Duodenal mucosa (tissue), 2 donors: ENCODE results near the gene DOK7.

Experiments
- H3K27ac ChIP-seq: one replicate; pipeline ENCODE4 v1.7.0; 2013; ENCODE audit warnings: low read depth, low read length
- H3K27me3 ChIP-seq, 2 donors: one replicate each; pipeline ENCODE4 v1.7.0; 2013; ENCODE audit warnings: low read length in 2 of 2, control low read depth in 1 of 2; ENCODE audit not compliant: insufficient read depth in 2 of 2, control insufficient read depth in 1 of 2
- H3K36me3 ChIP-seq, 2 donors: one replicate each; pipeline ENCODE4 v1.7.0; 2013; ENCODE audit warnings: low read length in 2 of 2, control low read depth in 1 of 2; ENCODE audit not compliant: insufficient read depth in 2 of 2, control insufficient read depth in 1 of 2
- H3K4me1 ChIP-seq, 2 donors: one replicate each; pipeline ENCODE4 v1.7.0; 2013; ENCODE audit warnings: low read length in 2 of 2, control low read depth in 1 of 2; ENCODE audit not compliant: insufficient read depth in 2 of 2, control insufficient read depth in 1 of 2
- H3K4me3 ChIP-seq, 2 donors: one replicate each; pipeline ENCODE4 v1.7.0; 2013; ENCODE audit warnings: low read length in 2 of 2, low read depth in 1 of 2
- H3K9ac ChIP-seq, 2 donors: one replicate each; pipeline ENCODE4 v1.7.0; 2013; ENCODE audit warnings: low read length in 2 of 2, low read depth in 1 of 2
- H3K9me3 ChIP-seq, 2 donors: one replicate each; pipeline ENCODE4 v1.7.0; 2013; ENCODE audit warnings: low read length in 2 of 2, control low read depth in 1 of 2; ENCODE audit not compliant: control insufficient read depth in 1 of 2

Gene DOK7

GRCh38 chr4:3481113-3481531 lies 18.0 kb downstream of the DOK7 start:
- Histone ChIP-seq H3K27me3 (peaks cover 31 to 63% of the 10 kb centered on the region in 2 donors), H3K4me1 (peaks cover 6 to 11% of the 10 kb centered on the region in 2 donors), H3K27ac (no peak overlapping the region), H3K36me3 (no peaks in the 10 kb centered on the region), H3K9ac (no peak overlapping the region), H3K9me3 (no peaks in the 10 kb centered on the region), H3K4me3 (no peak overlapping the region)

DNA sequence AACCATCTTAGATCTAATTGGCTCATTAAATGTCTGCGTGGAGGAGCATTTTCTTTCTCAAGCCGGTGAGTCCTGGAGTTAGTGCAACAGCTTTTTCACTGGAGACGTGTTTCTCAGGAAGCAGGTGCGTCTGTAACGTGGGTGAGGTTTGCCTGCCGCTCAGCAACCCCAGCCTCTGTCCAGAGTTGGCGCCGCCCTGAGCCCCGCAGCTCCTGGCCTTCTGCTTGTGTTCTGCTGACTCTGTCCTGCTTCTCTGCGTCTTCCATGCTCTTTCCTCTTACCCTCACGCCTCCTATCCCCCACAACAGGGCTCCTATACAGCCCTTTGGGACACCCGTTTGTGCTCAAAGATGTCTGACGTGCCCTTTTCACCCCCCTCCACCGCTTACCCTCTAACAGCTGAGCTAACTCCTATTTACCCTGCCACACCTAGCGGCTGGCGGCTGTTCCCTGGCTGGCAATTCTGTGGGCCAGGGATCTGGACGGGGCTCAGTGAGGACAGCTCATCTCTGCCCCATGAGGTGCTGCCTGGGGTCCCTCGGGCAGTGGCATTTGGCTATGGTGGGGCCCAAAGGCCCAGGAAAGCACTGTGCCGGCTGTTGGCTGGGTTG lies 18.8 kb downstream of the DOK7 start:
- Histone ChIP-seq H3K9me3 (no peaks in the 10 kb centered on the region), H3K9ac (no peak overlapping the region), H3K27me3 (peaks cover 31 to 65% of the 10 kb centered on the region in 2 donors), H3K36me3 (no peaks in the 10 kb centered on the region), H3K27ac (no peak overlapping the region), H3K4me3 (no peak overlapping the region), H3K4me1 (peaks cover 6 to 11% of the 10 kb centered on the region in 2 donors)

DNA sequence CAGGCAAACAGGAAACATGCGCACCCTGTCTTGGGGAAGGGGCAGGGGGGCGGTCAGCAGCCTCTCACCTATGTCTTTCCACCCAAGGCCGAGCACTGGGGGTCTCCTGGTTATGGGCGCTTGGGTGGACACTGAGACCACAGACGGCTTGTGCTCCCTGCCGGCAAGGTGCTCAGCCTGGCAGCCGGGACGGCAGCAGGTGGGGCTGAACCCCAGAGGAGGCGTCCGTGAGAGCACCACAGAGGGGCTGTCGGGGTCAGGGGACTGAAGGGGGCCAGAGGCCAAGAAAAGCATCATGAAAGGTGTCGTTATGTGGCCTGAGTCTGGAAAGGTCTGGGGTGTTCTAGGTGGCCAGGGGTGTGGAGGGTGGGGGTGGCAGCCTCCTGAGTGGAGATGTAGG lies 19.6 kb downstream of the DOK7 start:
- H3K4me1 ChIP-seq, result peaks cover 6 to 11% of the 10 kb centered on the region in 2 donors
- no peaks in the 10 kb centered on the region for H3K36me3 ChIP-seq
- H3K9ac ChIP-seq, result no peak overlapping the region
- H3K9me3 ChIP-seq, result no peaks in the 10 kb centered on the region
- peaks cover 31 to 60% of the 10 kb centered on the region in 2 donors for H3K27me3 ChIP-seq
- H3K27ac ChIP-seq, result no peak overlapping the region
- H3K4me3 ChIP-seq, result no peak overlapping the region

- Histone ChIP-seq H3K4me3 (no peak overlapping the region), H3K4me1 (peaks cover 6 to 11% of the 10 kb centered on the region in 2 donors), H3K36me3 (no peaks in the 10 kb centered on the region), H3K9me3 (no peaks in the 10 kb centered on the region), H3K9ac (no peak overlapping the region), H3K27ac (no peak overlapping the region), H3K27me3 (peaks cover 31 to 63% of the 10 kb centered on the region in 2 donors)
Observed at GRCh38 chr4:3483471-3483921, 20.4 kb downstream of the DOK7 start.

DNA sequence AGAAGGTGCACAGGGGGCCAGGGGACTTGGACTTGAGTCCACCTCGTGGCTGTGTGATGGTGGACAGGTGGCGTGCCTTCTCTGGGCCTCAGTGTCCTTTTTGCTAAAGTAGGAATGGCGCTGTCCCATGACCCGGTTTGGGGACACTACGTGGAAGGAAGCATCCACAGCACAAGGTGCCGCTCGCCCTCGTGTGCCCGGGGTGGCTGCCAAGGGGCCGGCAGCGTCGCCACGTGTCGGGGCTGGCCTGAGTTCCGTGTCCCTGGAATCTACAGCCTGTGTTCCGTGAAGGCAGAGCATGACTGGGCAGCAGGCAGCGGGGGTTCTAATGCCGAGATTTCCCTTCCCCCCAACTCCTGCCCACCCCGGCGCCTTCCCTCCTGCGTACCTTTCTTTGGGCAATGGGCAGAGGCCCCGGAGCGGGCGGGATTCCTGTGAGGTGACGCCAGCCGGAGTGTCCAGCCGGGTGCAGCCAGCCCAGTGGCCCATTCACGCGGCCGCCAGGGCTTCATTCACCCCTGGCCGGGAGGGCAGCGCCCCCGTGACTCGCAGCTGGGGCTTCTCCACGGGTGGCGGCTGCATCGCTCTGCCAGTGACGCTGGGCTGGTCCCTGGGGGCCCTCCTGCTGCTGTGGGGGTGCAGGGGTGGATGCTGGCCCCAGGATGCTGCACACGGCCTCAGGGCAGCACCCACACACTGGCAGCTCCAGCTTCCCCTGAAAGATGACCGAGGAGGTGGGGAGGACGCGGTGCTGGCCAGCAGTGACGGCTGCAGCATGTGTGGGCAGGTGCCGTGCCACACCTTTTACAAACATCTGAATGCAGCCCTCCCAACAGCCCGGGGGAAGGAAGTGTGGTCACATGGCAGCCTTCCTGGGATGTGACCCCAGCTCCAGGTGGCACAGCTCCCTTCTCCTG lies 21.2 kb downstream of the DOK7 start:
- Histone ChIP-seq H3K36me3 (no peaks in the 10 kb centered on the region), H3K9me3 (no peaks in the 10 kb centered on the region), H3K4me3 (no peak overlapping the region), H3K4me1 (peaks cover 6 to 11% of the 10 kb centered on the region in 2 donors), H3K27me3 (peaks cover 31 to 66% of the 10 kb centered on the region in 2 donors), H3K9ac (no peak overlapping the region), H3K27ac (no peak overlapping the region)

- Histone ChIP-seq H3K27ac (no peak overlapping the region), H3K27me3 (peaks cover 31 to 70% of the 10 kb centered on the region in 2 donors), H3K9ac (no peak overlapping the region), H3K36me3 (no peaks in the 10 kb centered on the region), H3K9me3 (no peaks in the 10 kb centered on the region), H3K4me1 (peaks cover 6 to 11% of the 10 kb centered on the region in 2 donors), H3K4me3 (peak overlapping the region in 1 of 2 donors; percentile 29)
Observed at GRCh38 chr4:3485011-3485791, 22.1 kb downstream of the DOK7 start.

- Histone ChIP-seq H3K36me3 (no peaks in the 10 kb centered on the region), H3K9me3 (no peaks in the 10 kb centered on the region), H3K4me1 (peaks cover 6 to 11% of the 10 kb centered on the region in 2 donors), H3K9ac (no peak overlapping the region), H3K4me3 (no peak overlapping the region), H3K27ac (no peak overlapping the region), H3K27me3 (peaks cover 31 to 70% of the 10 kb centered on the region in 2 donors)
Observed at GRCh38 chr4:3485886-3486540, 22.9 kb downstream of the DOK7 start.

DNA sequence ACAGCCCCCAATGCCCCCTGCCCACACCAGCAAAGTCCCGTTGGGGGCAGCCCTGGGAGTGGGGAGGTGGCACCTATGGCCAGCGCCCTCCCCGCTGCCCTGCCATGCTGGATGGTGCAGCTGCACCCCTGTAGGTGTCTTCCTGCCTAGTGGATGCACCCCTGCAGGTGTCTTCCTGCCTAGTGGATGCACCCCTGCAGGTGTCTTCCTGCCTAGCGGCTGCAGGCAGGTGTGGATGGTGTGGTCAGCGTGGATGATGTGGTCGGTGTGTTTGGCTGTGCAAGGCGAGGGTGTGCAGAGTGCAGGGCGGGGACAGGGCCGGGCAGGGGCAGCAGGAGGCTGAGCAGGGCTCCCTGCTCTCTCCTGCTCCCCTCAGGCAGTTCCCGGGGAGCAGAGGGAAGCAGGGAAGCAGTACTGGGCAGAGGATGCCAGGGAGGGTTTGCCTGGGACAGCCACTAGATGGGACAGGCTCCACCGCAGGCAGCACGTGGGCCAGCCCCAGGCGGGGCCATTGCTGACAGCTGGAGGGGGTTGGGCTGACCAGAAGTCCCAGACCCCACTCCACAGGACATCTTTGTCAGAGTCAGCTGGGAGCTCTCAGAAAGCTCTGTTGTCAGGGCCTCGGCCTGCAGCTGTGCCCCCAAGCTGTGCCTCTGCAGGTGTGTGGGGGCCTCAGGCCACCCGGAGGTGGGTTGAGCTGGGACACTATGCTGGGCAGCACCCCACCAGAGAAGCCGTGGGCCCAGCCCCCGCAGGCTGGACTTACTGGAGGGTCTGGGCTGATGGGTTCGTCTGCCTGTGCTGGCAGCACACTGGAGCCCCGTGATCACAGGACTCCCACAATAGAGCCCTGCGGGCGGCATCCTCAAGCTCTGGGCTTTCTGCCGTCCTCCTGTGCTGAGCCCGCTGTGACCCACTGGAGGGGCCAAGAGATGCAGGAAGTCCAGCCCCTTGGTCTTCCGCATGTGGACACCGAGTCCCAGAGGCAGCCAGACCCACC lies 23.7 kb downstream of the DOK7 start:
- peaks cover 6 to 11% of the 10 kb centered on the region in 2 donors for H3K4me1 ChIP-seq
- no peaks in the 10 kb centered on the region for H3K36me3 ChIP-seq
- H3K9me3 ChIP-seq, result no peaks in the 10 kb centered on the region
- H3K9ac ChIP-seq, result no peak overlapping the region
- no peak overlapping the region for H3K4me3 ChIP-seq
- no peak overlapping the region for H3K27ac ChIP-seq
- peaks cover 27 to 66% of the 10 kb centered on the region in 2 donors for H3K27me3 ChIP-seq

DNA sequence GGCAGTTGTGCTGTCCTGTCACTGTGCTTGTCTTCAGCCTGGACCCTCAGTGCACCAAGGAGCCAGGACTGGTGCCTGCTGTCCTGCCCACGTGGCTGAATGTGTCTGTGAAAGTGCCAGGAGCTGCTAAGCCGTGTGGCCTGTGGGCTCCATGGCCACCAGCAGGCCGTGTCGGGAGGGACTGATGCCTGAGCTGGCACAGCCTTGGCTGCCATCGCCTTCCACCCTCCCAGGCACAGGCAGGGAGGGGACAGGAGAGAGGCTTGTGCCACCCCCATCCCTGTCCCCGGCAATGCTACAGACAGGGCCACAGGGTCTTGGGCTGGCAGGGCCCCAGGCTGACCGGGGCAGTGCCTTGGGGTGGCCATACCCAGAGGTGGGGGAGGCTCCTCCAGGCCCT lies 24.8 kb downstream of the DOK7 start:
- Histone ChIP-seq H3K4me3 (no peak overlapping the region), H3K27me3 (peaks cover 18 to 65% of the 10 kb centered on the region in 2 donors), H3K4me1 (peaks cover 6 to 11% of the 10 kb centered on the region in 2 donors), H3K9me3 (no peaks in the 10 kb centered on the region), H3K27ac (no peak overlapping the region), H3K9ac (no peak overlapping the region), H3K36me3 (no peaks in the 10 kb centered on the region)
